NCI-H128 (cell line): ENCODE data around the gene TIGD6.

Experiments
- DNase-seq: peaks from one replicate; lab custom pipeline; 2025; ENCODE audit not compliant: unreplicated experiment; lab: John Stamatoyannopoulos, UW

Gene TIGD6

DNA sequence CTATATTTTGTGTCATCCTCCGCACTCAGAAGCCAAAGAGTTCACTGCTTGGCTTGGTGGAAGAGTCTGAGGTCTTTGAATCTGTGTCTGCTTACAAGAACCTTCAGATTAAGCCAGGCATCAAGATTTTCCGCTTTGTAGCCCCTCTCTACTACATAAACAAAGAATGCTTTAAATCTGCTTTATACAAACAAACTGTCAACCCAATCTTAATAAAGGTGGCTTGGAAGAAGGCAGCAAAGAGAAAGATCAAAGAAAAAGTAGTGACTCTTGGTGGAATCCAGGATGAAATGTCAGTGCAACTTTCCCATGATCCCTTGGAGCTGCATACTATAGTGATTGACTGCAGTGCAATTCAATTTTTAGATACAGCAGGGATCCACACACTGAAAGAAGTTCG lies 19.2 kb downstream of the TIGD6 start:
- DNase-seq = no peak

DNA sequence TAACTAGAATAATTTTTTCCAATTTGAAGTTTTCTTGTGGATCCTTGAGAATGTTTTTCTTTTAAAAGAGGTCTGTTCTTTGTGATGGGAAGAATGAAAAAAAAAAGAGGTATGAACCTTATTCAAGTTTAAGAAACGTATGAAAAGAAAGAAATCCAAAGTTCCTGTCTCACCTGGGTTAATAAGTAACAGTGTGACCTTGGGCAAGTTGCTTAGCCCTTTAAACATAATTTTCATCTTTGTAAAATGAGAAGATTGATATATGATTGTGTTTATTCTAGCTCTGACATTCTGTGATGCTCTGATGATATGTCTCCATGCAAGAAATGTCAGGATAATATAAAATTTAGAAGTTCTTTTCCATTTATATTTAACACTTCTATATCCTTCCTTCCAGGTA lies 20.6 kb downstream of the TIGD6 start:
- DNase-seq = no peak

DNA sequence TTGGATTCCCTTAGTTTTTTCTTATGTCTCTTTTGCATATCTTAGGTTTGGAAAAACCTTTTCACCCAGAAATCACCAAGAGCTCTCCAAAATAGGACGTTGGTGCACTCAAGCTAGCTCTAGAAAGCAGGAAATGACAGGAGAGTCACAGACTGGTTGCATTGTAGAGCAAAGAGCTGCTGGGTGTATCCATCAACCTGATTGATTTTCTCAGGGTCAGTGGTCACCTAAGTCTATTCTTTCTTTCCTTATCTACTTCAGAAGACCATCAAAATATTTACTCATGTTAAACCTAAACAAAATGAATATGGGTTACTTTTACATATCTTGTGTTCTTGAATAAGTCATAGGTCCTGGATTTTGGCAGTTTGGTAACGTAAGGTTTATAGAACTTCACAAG lies 25.0 kb downstream of the TIGD6 start:
- no peak for DNase-seq

DNA sequence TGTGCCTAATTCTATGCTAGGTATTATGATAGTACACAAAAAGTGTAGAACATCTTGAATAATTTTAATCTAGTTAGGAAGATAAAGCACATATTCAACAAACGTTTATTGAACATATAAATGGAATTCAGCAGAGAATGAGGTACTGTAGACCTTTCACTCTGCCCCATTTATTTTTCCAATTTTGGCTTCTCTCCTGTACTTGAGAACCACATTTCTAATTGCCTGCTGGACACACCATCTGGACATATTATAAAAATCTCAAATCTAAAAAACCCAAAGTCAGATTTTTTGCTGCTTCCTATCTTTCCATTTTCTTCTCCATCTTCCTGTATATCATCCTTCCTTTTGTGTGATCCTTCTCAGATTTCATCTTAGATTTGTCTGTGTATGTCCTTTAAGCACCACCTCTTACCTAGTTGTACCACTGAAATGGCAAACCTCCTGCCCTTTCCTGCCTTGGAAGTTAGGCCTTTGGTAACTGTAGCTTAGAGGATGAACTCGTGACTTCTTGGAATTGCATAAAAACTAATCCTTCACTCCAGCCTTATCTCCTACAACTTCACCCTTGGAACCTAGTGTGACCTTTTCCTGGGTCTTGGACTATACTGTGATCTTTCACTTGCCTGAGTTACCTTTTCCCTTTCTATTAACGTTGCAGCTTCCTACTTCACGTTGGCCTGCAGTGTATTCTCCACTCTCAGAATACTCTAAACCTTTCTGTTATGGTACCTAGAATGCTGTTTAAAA lies 31.1 kb downstream of the TIGD6 start:
- DNase-seq = no peak

DNA sequence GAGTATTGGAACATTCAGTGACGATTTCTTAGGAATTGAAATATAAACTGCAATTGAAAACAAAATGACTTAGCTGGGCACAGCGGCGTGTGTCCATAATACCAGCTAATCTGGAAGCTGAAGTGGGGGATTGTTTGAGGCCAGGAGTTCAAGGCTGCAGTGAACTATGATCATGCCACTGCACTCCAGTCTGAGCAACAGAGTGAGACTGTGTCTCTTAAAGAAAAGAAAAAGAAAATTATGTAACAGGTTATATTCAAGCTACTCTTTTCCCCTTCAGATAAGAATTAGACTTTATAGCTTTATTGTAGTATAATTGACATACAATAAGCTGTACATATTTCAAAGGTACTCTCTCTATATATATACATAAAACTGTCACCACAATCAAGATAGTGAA lies 33.5 kb downstream of the TIGD6 start:
- no peak for DNase-seq

DNA sequence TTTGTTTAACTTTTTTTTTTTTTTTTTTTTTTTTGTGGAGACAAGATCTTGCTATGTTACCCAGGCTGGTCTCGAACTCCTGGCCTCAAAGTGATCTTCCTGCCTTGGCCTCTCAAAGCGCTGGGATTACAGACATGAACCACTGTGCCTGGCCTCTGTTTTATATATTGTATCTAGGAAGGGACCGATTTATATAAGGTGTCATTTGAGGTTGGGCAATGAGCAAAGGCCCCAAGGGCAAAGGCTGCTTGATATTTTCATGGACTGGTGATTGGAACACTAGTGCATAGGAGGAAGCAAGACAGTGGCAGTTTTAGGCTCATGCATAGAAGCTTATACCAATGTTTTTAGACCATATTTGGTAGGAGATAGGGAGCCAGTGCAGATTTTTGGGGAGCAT lies 36.7 kb downstream of the TIGD6 start:
- DNase-seq = no peak

DNA sequence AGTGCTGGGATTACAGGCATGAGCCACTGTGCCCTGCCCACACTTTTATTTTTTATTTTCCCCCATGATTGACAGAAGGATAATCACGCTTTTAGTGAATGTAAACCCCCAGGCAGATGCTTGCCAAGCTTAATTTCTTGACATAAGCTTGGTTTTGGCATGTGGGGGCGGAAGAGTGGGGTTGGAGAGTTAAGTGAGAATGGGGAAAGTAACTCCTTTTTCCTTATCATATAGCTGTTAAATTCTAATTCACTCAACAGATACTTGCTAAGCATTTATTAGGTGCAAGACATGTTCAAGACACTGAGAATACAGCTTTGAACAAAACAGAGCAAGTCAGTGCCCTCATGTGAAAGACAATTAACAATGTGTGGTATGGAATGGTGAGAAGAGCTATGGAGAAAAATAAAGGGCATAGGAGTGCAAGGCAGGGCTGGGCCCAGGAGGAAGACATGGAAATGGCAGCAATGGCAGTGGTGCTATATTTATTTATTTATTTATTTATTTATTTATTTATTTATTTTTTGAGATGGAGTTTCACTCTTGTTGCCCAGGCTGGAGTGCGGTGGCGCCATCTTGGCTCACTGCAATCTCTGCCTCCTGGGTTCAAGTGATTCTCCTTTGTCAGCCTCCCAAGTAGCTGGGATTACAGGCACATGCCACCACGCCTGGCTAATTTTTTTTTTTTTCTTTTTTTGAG lies 37.7 kb downstream of the TIGD6 start:
- no peak for DNase-seq

DNA sequence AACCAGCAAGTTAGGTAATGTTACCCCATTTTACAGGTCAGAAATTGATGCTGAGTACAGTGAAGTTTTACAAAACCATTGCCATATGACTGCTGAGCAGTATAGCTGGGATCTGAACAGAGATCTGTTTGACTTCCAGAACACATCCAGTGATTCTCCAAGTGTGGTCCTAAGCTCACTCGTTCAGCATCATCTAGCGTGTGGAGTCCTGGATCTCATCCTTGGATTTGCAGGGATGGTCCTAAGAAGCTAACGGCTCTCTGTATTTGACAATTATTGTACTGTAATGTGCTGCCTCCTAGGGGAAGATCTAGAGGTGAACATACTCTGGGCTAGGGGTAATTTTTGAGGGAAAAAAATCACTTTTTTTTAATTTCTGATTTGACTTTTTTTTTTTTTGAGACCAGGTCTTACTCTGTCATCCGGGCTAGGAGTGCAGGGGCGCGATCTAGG lies 38.5 kb downstream of the TIGD6 start:
- no peak for DNase-seq

DNA sequence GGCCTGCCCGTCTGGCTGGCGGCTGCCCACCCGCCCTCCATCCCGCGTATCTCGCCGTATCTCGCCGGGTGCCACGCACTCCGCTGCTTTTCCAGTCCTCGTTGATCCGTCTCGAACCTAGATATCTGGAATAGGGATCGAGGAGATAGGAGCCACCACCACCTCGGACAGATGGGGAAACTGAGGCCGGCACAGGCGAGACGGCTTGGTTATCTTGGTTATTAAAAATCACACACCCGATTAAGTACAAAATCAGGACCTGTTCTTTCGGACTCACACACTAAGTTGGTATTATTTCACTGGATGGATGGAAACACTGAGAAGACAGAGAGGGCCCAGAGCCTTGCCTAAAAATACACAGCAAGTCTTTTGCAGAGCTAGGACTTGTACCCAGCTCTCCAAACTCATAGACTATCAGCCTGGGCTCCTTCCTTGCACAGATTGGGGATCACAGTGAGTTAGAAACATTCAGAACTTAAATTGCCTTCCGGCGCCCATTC lies 39.2 kb downstream of the TIGD6 start:
- DNase-seq = no peak

DNA sequence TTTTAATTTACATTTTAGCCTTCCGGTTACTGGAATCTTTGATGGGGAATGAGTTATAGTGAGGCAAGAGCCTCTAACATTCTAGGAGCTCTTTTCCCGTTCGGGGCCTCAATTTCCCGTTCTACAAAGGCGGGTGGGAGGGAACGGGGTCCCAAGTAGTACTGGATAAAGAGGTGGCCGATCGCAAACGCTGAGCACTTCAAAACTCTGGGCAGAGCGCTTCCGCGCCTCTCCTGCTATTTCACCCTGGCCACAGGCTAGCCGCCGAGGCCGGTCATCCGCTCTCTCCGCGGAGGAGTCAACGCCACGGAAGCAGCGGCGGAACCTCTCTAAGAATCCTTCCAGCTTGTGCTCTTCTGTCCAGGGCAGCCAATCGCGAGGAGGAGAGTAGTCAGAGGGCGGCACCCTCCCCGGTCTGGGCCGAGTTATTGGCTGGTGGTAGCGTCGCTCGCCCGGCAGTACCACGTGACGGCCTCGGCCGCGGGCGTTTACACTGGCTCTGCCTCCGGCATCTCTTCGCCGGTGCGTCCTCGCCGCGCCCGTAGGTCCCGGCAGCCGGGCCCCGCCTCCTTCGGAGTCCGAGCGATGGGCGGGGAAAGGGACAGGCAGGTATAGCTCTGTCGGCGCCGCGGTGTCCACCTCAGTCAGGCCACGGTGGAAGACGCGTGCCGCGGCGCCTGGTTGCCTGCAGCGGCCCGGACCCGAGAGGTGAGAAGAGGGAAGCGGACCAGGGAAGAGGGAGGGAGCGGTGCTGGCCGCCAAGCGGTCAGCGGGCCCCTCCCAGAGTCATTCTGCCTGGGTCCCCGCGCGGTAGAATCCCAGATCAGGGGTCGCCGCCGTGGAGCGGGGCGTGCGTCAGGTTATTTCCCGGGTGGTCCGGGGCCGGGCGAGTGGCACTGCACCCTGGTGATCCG lies 39.9 kb downstream of the TIGD6 start, which contains the start of gene SLC26A2:
SLC26A2 (plus strand) TSS at position 487 of the 914 bp plus-strand sequence. CDS start 16,895 bp downstream, outside the sequence.
- DNase-seq = peak; percentile 73

DNA sequence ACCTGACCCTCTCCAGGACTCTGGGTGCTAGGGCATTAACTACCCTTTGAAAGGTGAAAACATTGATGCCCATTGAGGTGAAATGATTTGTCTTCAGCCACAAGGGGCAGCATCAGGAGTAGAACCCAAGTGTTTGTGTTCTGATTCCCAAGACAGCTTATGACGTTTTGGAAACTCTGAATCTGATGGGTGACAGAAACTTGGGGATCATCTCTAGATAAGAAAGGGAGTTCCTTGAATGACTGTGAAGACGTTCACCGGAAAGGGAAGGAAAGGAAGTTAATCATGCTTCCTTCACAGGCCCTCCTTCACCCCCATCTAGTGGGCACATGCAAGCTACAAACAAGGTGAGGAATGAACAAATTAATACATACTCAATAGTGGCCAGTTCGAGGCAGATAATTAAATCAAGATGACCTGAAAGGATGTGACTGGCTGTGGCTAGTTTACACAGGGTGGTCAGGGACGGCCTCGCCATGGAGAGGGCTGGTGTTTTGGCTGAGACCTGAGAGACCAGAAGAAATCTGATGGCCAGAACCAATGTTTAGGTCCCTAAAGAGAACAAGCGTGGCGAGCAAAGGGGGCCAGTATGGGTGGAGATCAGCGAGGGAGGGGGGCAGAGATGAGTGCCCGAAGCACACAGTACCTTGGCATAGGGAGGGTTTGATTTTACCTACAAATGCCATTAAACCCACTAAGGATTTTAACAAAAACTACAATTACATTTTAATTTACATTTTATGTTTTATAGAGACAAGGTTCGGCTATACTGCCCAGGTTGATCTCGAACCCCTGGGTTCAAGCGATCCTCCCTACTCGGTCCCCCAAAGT lies 40.8 kb downstream of the TIGD6 start:
- DNase-seq = no peak

DNA sequence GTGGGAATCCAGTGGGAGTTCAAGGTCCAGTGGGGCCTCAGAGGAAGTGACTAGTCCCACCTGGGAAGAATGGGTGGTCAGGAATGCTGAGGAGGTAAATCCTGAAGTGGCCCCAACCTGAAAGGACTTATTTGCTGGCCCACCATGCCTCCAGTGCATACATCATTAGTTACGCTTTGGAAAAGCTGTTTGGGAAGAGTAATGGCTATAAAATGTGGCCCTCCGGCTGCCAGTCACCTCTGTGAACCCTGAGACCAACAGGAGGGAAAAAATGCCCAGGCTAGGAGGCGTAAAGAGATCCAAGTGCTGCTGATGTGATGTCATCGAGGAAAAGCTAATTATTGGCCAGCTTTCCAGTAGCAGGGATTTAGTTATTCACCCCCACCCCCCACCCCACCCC lies 42.6 kb downstream of the TIGD6 start:
- no peak for DNase-seq

DNA sequence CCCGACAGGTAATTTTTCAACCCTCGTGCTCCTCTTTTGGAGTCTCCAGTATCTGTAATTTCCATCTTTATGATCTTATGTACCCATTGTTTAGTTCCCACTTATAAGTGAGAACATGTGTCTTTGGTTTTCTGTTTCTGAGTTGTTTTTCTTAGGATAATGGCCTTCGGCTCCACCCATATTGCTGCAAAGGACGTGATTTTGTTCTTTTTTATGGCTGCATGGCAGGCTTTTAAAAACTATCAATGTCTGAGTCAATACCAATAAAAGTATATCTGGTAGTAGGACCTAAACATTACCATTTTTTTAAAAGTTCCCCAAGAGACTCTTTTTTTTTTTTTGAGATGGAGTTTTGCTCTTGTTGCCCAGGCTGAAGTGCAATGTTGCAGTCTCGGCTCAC lies 43.8 kb downstream of the TIGD6 start:
- no peak for DNase-seq

DNA sequence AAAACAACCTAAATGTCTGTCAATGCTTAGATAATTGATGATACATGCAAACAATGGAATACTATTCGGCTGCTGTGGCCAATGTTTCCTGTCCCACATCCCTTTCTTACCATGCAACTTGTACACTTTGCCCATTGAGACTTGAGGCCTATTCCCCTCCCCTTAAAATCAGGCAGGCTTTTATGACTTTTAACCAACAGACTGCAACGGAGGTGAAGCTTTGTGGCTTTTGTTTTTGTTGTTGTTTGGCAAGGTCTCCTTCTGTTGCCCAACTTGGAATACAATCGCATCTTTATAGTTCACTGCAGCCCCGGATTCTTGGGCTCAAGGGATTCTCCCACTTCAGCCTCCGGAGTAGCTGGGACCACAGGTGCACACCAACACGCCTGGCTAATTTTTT lies 45.7 kb downstream of the TIGD6 start:
- DNase-seq = no peak

DNA sequence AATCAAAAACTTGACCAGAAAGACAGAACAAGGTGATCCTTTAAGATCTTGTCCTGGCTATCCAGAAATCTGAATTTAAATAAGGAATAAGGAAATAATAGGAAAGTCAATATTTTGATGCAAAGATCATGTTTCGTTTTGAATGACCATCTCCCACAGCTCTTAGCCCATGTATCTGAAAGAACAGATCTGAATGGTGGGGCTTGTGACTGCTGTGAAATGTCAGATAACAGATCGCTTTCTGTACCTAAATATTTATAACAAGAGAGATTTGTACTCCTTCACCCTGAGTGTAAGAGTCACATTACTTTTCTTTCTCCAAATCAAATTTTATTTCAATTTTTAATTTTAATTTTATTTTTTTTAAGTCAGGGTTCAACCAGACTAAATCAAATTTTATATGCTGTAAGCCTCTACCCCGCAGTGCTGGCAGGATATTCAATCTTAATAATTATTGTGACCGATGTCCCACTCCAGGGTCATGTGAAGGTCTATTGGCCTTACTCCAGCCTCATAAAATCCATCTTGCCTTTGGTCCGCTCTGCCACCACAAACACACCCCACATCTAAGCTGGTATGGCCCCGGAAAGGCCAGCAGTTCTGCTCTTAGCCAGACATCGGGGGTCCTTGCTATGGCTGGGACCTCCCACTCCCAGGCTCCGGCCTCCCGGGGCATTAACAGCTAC lies 46.9 kb downstream of the TIGD6 start:
- DNase-seq = no peak

DNA sequence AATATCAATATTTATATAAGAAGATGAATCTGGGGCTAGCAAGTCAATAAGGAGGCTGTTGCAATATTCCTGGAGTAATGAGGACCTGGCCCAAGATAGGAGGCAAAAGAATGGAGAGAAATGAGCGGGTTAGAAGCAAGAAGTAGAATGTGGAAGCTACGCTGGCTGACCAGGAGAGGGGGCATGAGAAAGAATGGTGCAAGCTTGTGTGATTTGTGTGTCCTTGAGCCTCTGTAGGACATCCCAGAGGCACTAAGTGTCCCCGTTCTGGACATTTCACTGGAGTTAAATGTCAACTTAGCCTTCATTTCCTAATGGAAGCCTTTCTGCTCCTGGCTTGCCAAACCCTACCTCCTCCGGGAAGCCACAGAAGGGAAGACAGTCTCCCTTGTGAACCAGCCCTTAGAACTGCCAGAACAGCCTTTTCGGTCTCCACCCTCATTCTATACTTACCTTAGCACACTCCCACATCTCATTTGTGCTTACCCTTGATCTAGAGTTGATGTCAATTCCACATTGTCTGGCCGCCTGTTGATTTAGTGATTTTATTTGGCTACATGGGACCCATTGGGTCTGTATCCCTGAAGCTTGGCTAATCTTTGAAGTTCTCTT lies 49.2 kb downstream of the TIGD6 start:
- no peak for DNase-seq

DNA sequence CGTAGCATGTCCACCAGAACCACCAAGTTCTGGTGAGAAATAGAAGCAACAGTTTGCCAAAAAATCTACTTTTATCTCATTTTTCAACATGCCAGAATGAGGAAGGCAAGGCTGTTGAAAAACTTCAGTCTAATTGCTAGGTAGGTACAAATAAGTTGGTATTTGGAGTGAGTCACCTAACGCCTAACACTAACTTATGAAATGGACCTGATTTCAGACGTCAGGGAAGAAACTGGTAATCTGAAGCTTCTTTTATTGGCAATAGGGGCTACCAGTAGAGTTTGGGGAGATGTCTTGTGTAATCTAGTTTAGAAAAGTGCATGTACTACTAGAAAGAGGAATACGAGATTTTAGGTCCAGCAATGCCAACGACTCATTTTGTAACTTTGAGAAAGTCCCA lies 51.5 kb downstream of the TIGD6 start:
- no peak for DNase-seq

DNA sequence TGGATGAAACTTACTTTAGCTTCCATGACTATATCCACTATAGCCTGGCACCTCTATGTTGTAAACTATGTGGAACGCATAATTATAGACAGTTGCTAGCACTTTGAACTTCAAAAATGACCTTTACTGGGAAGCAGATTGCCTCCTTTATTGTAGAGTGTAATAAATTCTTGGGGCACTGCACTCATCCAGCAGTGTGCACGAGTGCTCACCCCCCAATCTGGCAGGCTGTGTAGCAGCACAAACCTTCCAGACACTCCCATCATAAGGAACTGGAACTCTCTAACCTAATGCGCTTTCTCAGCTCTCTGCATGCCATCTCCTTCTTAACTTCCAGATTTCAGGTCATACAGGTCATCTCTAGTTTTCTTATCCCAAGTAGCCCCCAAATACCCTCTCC lies 54.3 kb downstream of the TIGD6 start:
- DNase-seq = no peak

DNA sequence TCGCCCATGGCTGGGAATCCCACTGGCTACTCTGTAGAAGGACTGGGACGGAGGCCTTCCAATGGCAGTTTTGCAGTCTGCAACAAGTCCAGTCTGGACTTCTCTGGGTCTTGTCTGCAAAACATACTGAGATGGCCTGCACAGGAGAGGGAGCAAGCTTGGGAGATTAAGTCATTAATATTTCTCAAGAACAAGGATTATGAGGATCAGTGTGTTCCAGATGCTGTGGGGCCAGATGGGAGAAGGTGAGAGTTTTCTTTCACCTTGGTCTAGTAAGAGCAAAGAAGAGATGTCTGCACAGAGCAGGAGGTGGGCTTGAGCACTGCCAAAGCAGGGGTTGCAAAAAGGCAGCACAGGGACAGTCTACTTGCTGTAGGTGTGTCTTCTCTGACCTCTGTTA lies 55.8 kb downstream of the TIGD6 start, which contains the start of gene PDE6A:
PDE6A (minus strand) TSS at position 128 of the 400 bp plus-strand sequence; CDS start at position 8, 120 bp downstream.
- no peak for DNase-seq
